Adrenal gland (tissue), 12 donors: ENCODE results near the gene ATP11A. TPM values are rescaled to one million over a fixed set of nuclear protein-coding genes. Genes with fewer than 3 reads are reported as not detected.
A peak's percentile ranks its signal among the peaks of the same experiment; 100 is the strongest.

Source experiments
- DNase-seq, 7 donors: peaks; one replicate each; pipeline ENCODE4 v3.0.0-alpha.2; 2019 to 2020
- H3K27ac ChIP-seq, 5 donors: fragments of 200-600 bp; sonication (generic) in 4 of 5; 1 replicate in 3 of 5; 2 replicates in 2 of 5; pipeline versions ENCODE4 v1.5.1 to v1.8.0; 2016 to 2020; ENCODE audit warnings: mild to moderate bottlenecking in 1 of 5
- H3K27me3 ChIP-seq: fragments of 200-600 bp; 2 replicates; pipeline ENCODE4 v1.8.0; 2021
- H3K36me3 ChIP-seq, 2 donors: fragments of 200-600 bp; replicated peaks in 1 of 2; 1 replicate in 1 of 2; 2 replicates in 1 of 2; pipeline versions ENCODE4 v1.5.1 to v1.8.0; 2018 to 2022
- H3K4me1 ChIP-seq, 2 donors: fragments of 200-600 bp; replicated peaks in 1 of 2; 1 replicate in 1 of 2; 2 replicates in 1 of 2; pipeline versions ENCODE4 v1.5.1 to v1.8.0; 2018 to 2021
- H3K4me3 ChIP-seq, 4 donors: fragments of 200-600 bp; sonication (generic) in 3 of 4; one replicate each; pipeline ENCODE4 v1.5.1; 2016 to 2018
- H3K9me3 ChIP-seq, 3 donors: fragments of 200-600 bp; sonication (generic) in 1 of 3; replicated peaks in 1 of 3; 1 replicate in 2 of 3; 2 replicates in 1 of 3; pipeline versions ENCODE4 v1.5.1 to v1.8.0; 2016 to 2021
- POLR2A ChIP-seq, 2 donors: fragments of 450-650 bp; IDR thresholded peaks; one replicate each; pipeline ENCODE4 v1.6.1; 2017; ENCODE audit warnings: antibody characterized with exemption in 2 of 2, mild to moderate bottlenecking in 2 of 2, moderate library complexity in 1 of 2
- WGBS, 4 donors: extraction: QIAGEN DNeasy Blood & Tissue Kit in 2 of 4; methylation state at CpG; one replicate each; pipeline versions ENCODE4 v1.1.5 to v1.1.7; 2013 to 2017; 5-methylcytosine and 5-hydroxymethylcytosine counted together
- intact Hi-C, 2 donors: fragments of 100-400 bp; cut with DNase I; formaldehyde crosslinking; loops; one replicate each; pipeline versions ENCODE4 v1.14.1 to v1.15.0; 2022 to 2023
- polyA plus RNA-seq, 3 donors: library from polyadenylated mRNA; stranded (reverse); fragments of 200-250 nt in 2 of 3; fragments of 350-450 nt in 1 of 3; fragmentation: Illumina TruSeq in 1 of 3; extraction: RNeasy Lipid Tissue Mini Kit (QIAGEN cat#74804) in 1 of 3; gene quantifications; one replicate each; pipeline ENCODE4 v1.2.3, GENCODE V29; 2013 to 2014
- total RNA-seq, 9 donors: library from RNA; depleted of rRNA in 4 of 9; stranded (reverse); fragments of >200 nt in 4 of 9; fragments of 120-200 nt in 1 of 9; fragmentation: NEBNext Ultra II Directional in 1 of 9; extraction: Animal tissue kit (Norgen Biotek cat#: 25700) in 1 of 9; gene quantifications; one replicate each; pipeline versions ENCODE4 v1.1.0 to v1.2.4, GENCODE V29; 2013 to 2023
- TF ChIP-seq, protein P1 (sequence below), 6 experiments: fragments of 450-650 bp in 4 of 6; fragments of 200-600 bp in 2 of 6; sonication (generic) in 1 of 6; IDR thresholded peaks; 1 replicate in 5 of 6; 2 replicates in 1 of 6; pipeline versions ENCODE4 v1.5.1 to v1.8.0; 2016 to 2021; ENCODE audit warnings: antibody characterized with exemption in 6 of 6, mild to moderate bottlenecking in 2 of 6, moderate library complexity in 1 of 6
- donor health status: healthy with polysubstance abuse.
- donor health status: Bipolar disorder and iron deficiency.
- donor health status: DM: yes; HTN: yes; CAD: no.
- donor health status: DM: no; HTN: no; CAD: no.
- donor health status: DM: no; HTN: no; CAD: no.
- donor health status: DM: yes; HTN: yes; CAD: no.

Gene ATP11A
- total and polyA plus RNA-seq, 12 donors, result 6.0 to 94.1 (median 29.8) TPM

DNA sequence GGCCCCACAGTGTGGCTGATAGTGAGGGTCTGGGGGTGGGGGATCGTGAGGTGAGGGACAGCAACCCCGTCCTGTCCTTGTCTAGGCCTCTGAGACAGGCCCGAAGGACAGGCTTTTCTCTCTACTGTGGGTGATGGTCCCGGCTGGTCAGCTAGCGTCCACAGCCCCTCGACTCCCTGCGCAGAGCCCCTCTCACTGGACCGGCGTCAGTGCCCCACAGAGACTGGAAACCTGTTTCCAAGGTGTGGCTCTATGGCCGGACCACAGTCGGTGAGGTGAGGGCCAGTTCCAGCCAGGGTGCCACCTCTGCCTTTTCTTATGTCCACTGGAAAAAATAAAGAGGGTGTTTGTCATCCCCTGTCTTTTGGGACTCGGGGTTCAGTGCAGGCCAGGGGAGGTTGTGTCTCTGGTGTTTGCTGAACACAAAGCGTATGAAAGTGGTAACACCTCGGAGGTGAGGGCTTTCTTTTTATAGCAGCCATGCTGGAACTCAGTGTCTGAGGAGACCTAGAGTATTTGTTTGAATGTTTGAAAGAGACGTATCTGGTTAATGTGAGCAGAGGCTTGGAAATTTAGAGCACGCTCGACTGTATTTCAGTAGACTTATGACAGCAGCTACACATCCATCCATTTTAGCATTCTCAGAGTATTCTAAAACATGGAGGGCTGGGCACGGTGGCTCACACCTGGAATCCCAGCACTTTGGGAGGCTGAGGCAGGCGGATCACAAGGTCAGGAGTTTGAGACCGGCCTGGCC lies 22.8 kb downstream of the ATP11A start:
- Histone ChIP-seq H3K4me1 (peaks cover 12 to 20% of the 10 kb centered on the region in 2 donors), H3K36me3 (no peaks in the 10 kb centered on the region), H3K27me3 (no peaks in the 10 kb centered on the region), H3K4me3 (no peak overlapping the region), H3K27ac (peak overlapping the region; percentile 64 to 95 (median 83)), H3K9me3 (no peaks in the 10 kb centered on the region)
- WGBS, 4 donors, result 90 to 96% (median 94%) methylated on average over 17 to 20 of the region's 20 CpGs
- TF ChIP-seq, protein P1, sequence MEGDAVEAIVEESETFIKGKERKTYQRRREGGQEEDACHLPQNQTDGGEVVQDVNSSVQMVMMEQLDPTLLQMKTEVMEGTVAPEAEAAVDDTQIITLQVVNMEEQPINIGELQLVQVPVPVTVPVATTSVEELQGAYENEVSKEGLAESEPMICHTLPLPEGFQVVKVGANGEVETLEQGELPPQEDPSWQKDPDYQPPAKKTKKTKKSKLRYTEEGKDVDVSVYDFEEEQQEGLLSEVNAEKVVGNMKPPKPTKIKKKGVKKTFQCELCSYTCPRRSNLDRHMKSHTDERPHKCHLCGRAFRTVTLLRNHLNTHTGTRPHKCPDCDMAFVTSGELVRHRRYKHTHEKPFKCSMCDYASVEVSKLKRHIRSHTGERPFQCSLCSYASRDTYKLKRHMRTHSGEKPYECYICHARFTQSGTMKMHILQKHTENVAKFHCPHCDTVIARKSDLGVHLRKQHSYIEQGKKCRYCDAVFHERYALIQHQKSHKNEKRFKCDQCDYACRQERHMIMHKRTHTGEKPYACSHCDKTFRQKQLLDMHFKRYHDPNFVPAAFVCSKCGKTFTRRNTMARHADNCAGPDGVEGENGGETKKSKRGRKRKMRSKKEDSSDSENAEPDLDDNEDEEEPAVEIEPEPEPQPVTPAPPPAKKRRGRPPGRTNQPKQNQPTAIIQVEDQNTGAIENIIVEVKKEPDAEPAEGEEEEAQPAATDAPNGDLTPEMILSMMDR (IDR thresholded peaks at IDR 0.05), result no peak
- no peak for TF ChIP-seq POLR2A (IDR thresholded peaks at IDR 0.05)
- intact Hi-C loops, result no loop called here
- peak in 1 of 7 donors; percentile 16 for DNase-seq

DNA sequence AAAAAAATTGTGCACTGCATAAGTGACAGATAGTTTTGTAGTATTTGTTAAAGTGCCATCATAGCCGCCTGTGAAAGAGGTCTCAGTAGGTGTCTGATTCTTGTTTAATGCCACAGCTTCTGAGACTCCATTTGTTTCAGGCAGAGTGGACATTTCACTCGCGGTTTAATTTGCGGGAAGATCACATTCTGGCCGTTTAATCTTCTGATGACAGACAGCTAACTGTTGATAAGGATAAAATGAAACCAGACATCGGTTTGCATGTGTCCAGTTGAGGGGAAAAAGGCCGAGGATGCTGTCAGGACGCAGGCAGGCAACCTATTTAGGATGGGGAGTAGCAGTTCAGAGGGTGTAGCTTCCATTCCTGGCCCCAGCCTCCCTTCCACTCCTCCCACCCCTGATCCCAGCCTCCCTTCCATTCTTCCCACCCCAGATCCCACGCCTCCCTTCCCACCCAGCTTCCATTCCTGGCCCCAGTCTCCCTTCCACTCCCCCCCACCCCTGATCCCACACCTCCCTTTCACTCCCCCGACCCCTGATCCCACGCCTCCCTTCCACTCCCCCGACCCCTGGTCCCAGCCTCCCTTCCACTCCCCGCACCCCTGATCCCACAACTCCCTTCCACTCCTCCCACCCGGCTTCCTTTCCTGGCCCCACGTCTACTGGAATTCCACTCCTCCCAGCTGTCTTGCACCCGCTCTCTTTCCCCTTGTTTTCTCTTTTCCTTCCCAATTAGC lies 23.8 kb downstream of the ATP11A start:
- Histone ChIP-seq H3K27me3 (no peaks in the 10 kb centered on the region), H3K4me3 (no peak overlapping the region), H3K9me3 (no peaks in the 10 kb centered on the region), H3K4me1 (peaks cover 12 to 20% of the 10 kb centered on the region in 2 donors), H3K27ac (peak overlapping the region in 2 of 5 donors; percentile 14 to 44), H3K36me3 (no peaks in the 10 kb centered on the region)
- 72 to 81% (median 75%) methylated on average over 13 to 16 of the region's 16 CpGs for WGBS, 4 donors
- intact Hi-C loops, result no loop called here
- no peak for DNase-seq
- TF ChIP-seq POLR2A (IDR thresholded peaks at IDR 0.05), result no peak
- TF ChIP-seq, protein P1 (IDR thresholded peaks at IDR 0.05), result no peak

DNA sequence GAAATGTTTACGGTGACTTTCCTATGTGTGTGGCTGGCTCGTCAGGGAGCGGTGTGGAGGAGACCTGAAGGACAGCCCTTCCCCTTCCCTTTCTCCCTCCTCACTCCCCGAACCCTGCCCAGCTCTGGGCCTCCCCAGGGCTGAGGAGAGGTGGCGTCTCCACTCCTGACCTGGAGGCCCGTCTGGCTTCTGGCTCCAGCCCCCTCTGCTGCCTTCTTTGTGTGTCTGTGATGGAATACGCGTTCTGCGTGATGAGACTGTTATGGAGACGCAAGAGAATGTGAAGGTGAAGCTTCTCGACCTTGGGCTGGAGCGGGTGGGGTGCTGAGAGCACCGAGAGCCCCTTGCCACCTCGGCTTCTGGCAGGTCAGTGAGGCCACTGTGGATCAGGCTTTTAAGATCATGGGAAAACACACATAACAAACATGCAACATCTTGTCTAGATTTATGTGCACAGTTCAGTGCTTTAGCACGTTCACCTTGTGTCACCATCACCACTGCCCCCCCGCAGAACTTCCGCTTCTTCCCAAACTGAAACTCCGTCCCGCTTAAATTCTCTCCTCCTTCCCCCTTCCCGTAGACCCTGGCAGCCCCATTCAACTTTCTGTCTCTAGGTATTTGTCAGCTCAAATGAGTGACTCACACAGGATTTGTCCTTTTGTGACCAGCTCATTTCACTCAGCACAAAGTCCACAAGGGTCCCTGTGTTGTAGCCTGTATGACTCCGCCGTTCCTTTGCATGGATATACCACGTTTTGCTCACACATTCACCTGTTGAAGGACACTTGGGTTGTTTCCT lies 24.7 kb downstream of the ATP11A start:
- no peaks in the 10 kb centered on the region for H3K9me3 ChIP-seq
- 91 to 94% (median 93%) methylated on average over 23 of the region's 23 CpGs for WGBS, 4 donors
- no peak overlapping the region for H3K4me3 ChIP-seq
- TF ChIP-seq, protein P1 (IDR thresholded peaks at IDR 0.05), result no peak
- no peak for TF ChIP-seq POLR2A (IDR thresholded peaks at IDR 0.05)
- intact Hi-C loops, result no loop called here
- H3K27me3 ChIP-seq, result no peaks in the 10 kb centered on the region
- H3K27ac ChIP-seq, result no peak overlapping the region
- no peaks in the 10 kb centered on the region for H3K36me3 ChIP-seq
- peaks cover 12 to 20% of the 10 kb centered on the region in 2 donors for H3K4me1 ChIP-seq
- no peak for DNase-seq

DNA sequence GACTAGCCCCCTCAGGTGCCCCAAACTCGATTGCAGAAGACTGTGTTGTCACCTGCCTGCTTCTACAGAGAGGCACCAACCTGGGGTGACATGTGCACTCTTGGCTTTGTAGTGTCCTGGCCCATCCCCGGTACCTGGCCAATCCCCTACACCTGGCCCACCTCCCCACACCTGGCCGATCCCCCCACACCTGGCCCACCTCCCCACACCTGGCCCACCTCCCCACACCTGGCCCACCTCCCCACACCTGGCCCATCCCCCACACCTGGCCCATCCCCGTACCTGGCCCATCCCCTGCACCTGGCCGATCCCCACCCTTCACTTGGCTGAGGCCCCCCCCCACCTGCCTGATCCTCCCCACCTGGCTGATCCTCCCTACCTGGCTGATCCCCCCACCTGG lies 25.4 kb downstream of the ATP11A start:
- 76 to 100% (median 89%) methylated on average over 1 to 5 of the region's 5 CpGs for WGBS, 4 donors
- Histone ChIP-seq H3K36me3 (no peaks in the 10 kb centered on the region), H3K27me3 (no peaks in the 10 kb centered on the region), H3K27ac (no peak overlapping the region), H3K4me3 (no peak overlapping the region), H3K4me1 (peaks cover 12 to 20% of the 10 kb centered on the region in 2 donors), H3K9me3 (no peaks in the 10 kb centered on the region)
- intact Hi-C loops, result no loop called here
- no peak for DNase-seq
- no peak for TF ChIP-seq POLR2A (IDR thresholded peaks at IDR 0.05)
- TF ChIP-seq, protein P1 (IDR thresholded peaks at IDR 0.05), result no peak
